ENCODE data around the gene ITGB3. TPM values are rescaled to one million over a fixed set of nuclear protein-coding genes. Genes with fewer than 3 reads are reported as not detected.

ITGB3 gene
- total RNA-seq, 4 donors from 2014 or later: 17.5 to 26.7 (median 22.1) TPM

- TF ChIP-seq POLR2A (IDR thresholded peaks at IDR 0.05) (no peak), EP300 (IDR thresholded peaks at IDR 0.05) (no peak)
- TF ChIP-seq, protein P1, sequence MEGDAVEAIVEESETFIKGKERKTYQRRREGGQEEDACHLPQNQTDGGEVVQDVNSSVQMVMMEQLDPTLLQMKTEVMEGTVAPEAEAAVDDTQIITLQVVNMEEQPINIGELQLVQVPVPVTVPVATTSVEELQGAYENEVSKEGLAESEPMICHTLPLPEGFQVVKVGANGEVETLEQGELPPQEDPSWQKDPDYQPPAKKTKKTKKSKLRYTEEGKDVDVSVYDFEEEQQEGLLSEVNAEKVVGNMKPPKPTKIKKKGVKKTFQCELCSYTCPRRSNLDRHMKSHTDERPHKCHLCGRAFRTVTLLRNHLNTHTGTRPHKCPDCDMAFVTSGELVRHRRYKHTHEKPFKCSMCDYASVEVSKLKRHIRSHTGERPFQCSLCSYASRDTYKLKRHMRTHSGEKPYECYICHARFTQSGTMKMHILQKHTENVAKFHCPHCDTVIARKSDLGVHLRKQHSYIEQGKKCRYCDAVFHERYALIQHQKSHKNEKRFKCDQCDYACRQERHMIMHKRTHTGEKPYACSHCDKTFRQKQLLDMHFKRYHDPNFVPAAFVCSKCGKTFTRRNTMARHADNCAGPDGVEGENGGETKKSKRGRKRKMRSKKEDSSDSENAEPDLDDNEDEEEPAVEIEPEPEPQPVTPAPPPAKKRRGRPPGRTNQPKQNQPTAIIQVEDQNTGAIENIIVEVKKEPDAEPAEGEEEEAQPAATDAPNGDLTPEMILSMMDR (IDR thresholded peaks at IDR 0.05): no peak
- Histone ChIP-seq H3K27me3 (no peaks in the 10 kb centered on the region), H3K27ac (no peak overlapping the region), H3K9me3 (no peaks in the 10 kb centered on the region), H3K4me1 (peaks cover 0 to 14% (median 0%) of the 10 kb centered on the region in 4 donors), H3K36me3 (peaks cover 0 to 45% (median 0%) of the 10 kb centered on the region in 3 donors), H3K4me3 (no peak overlapping the region)
- no peak for DNase-seq (ENCODE audit: low spot score in 2 of 2)
- WGBS, 2 donors: 72 to 81% methylated on average over 6 of the region's 6 CpGs
These were observed 35.0 kb downstream of the ITGB3 start for GRCh38 chr17:47288531-47289116.

GRCh38 chr17:47289302-47289701 lies 35.7 kb downstream of the ITGB3 start:
- no peak for DNase-seq (ENCODE audit: low spot score in 2 of 2)
- Histone ChIP-seq H3K4me1 (peaks cover 0 to 21% (median 6%) of the 10 kb centered on the region in 4 donors), H3K27me3 (no peaks in the 10 kb centered on the region), H3K4me3 (no peak overlapping the region), H3K9me3 (no peaks in the 10 kb centered on the region), H3K36me3 (peaks cover 0 to 45% (median 0%) of the 10 kb centered on the region in 3 donors), H3K27ac (no peak overlapping the region)
- 86 to 100% methylated on average over 1 of the region's 1 CpG for WGBS, 2 donors
- TF ChIP-seq POLR2A (IDR thresholded peaks at IDR 0.05) (no peak), EP300 (IDR thresholded peaks at IDR 0.05) (no peak)
- TF ChIP-seq, protein P1 (IDR thresholded peaks at IDR 0.05): no peak

DNA sequence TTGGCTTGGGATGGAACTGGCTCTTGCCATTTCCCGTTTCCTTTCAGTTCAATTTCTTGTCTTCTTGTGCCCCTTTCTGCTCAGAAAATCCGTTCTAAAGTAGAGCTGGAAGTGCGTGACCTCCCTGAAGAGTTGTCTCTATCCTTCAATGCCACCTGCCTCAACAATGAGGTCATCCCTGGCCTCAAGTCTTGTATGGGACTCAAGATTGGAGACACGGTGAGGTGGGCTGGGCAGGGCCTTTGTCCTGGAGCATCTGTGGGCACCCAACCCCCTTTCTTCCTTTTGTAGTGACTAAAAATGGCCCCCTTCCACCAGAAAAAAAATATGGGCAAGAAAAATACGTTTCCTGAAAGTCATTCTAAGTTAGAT lies 37.2 kb downstream of the ITGB3 start:
- Histone ChIP-seq H3K4me1 (peaks cover 0 to 36% (median 19%) of the 10 kb centered on the region in 4 donors), H3K4me3 (no peak overlapping the region), H3K36me3 (peaks cover 0 to 37% (median 0%) of the 10 kb centered on the region in 3 donors), H3K9me3 (no peaks in the 10 kb centered on the region), H3K27me3 (no peaks in the 10 kb centered on the region), H3K27ac (no peak overlapping the region)
- DNase-seq (ENCODE audit: low spot score in 2 of 2): no peak
- no peak for TF ChIP-seq POLR2A (IDR thresholded peaks at IDR 0.05)
- no peak for TF ChIP-seq EP300 (IDR thresholded peaks at IDR 0.05)
- TF ChIP-seq, protein P1 (IDR thresholded peaks at IDR 0.05): no peak
- 79% methylated on average over 5 of the region's 5 CpGs for WGBS, 2 donors

DNA sequence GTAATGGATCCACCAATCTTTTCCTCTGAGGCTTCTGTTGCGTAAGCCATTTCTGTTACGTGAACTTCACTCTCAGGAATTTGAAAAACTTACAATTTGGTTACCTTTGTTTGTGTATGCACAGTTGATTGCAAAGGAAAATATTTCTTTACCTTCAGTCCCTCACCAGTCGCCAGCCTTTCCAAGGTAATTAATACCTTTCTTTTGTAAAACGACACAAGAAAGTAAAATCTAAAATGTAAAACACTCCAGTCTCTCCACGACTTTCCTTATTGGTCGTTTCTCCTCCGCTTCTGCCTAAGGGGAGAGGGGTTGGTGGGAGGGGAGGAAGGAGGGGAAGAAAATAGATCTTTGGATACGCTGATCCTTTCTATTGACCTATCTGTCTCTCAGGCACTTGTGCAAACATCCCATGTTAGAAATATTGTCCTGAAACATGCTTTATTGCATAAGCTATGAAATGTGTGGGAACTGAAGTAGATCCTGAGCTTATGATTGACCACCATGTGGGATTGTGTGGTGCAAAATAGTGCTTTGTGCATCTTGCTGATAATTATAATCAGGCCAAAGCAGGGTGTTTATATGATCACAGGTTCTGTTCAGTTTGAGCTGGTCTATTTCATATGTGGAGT lies 37.7 kb downstream of the ITGB3 start:
- no peak for DNase-seq (ENCODE audit: low spot score in 2 of 2)
- H3K36me3 ChIP-seq: peaks cover 0 to 37% (median 0%) of the 10 kb centered on the region in 3 donors
- H3K4me3 ChIP-seq: no peak overlapping the region
- H3K27ac ChIP-seq: no peak overlapping the region
- no peak for TF ChIP-seq POLR2A (IDR thresholded peaks at IDR 0.05)
- TF ChIP-seq, protein P1 (IDR thresholded peaks at IDR 0.05): no peak
- TF ChIP-seq EP300 (IDR thresholded peaks at IDR 0.05): no peak
- peaks cover 0 to 41% (median 21%) of the 10 kb centered on the region in 4 donors for H3K4me1 ChIP-seq
- H3K9me3 ChIP-seq: no peaks in the 10 kb centered on the region
- 65 to 70% methylated on average over 8 of the region's 8 CpGs for WGBS, 2 donors
- no peaks in the 10 kb centered on the region for H3K27me3 ChIP-seq

DNA sequence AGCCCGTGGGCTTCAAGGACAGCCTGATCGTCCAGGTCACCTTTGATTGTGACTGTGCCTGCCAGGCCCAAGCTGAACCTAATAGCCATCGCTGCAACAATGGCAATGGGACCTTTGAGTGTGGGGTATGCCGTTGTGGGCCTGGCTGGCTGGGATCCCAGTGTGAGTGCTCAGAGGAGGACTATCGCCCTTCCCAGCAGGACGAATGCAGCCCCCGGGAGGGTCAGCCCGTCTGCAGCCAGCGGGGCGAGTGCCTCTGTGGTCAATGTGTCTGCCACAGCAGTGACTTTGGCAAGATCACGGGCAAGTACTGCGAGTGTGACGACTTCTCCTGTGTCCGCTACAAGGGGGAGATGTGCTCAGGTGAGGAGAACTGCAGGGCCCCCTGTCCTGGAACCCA lies 38.6 kb downstream of the ITGB3 start:
- WGBS, 2 donors: 87 to 88% methylated on average over 14 of the region's 14 CpGs
- H3K36me3 ChIP-seq: peaks cover 0 to 37% (median 0%) of the 10 kb centered on the region in 3 donors

More for the DNA sequence above, 38.6 kb downstream of the ITGB3 start:
- Histone ChIP-seq H3K4me1 (peaks cover 0 to 46% (median 21%) of the 10 kb centered on the region in 4 donors), H3K27ac (no peak overlapping the region), H3K27me3 (no peaks in the 10 kb centered on the region), H3K9me3 (no peaks in the 10 kb centered on the region), H3K4me3 (no peak overlapping the region)
- no peak for DNase-seq (ENCODE audit: low spot score in 2 of 2)
- TF ChIP-seq, protein P1 (IDR thresholded peaks at IDR 0.05): no peak
- TF ChIP-seq POLR2A (IDR thresholded peaks at IDR 0.05) (no peak), EP300 (IDR thresholded peaks at IDR 0.05) (no peak)
